ELR (cell line): ENCODE data around the gene ZBTB22.
"Not testable (repeated sequence)": the region's sequence is repeated elsewhere in the genome, so short reads cannot be mapped to it uniquely, and the experiment has no call there.

Source experiments
- DNase-seq: peaks from one replicate; pipeline ENCODE4 v3.0.0-alpha.2; 2015; ENCODE audit warnings: low read depth

Gene ZBTB22

GRCh38 chr6:33301877-33302276, 15.7 kb downstream of the ZBTB22 start:
- no peak for DNase-seq

- peak; percentile 96 for DNase-seq
Measured at GRCh38 chr6:33299237-33299944, 18.2 kb downstream of the ZBTB22 start.

GRCh38 chr6:33298773-33299236, 18.7 kb downstream of the ZBTB22 start, which contains the start of gene RGL2:
Gene RGL2 (minus strand): TSS chr6:33298942. CDS start chr6:33298610, 332 bp downstream.
- peak; percentile 68 for DNase-seq

- peak; percentile 87 for DNase-seq
Measured at GRCh38 chr6:33297956-33298772, 19.4 kb downstream of the ZBTB22 start.

GRCh38 chr6:33297406-33297955, 20.1 kb downstream of the ZBTB22 start:
- no peak for DNase-seq

GRCh38 chr6:33296797-33297405, 20.6 kb downstream of the ZBTB22 start:
- DNase-seq, result no peak

GRCh38 chr6:33295621-33296369, 21.7 kb downstream of the ZBTB22 start:
- no peak for DNase-seq

GRCh38 chr6:33294086-33294823, 23.3 kb downstream of the ZBTB22 start:
- no peak for DNase-seq

- no peak for DNase-seq
Measured at GRCh38 chr6:33292996-33293682, 24.4 kb downstream of the ZBTB22 start.

GRCh38 chr6:33290459-33290858, 27.1 kb downstream of the ZBTB22 start:
- no peak for DNase-seq

GRCh38 chr6:33289784-33290315, 27.7 kb downstream of the ZBTB22 start:
- no peak for DNase-seq

GRCh38 chr6:33288921-33289783, 28.4 kb downstream of the ZBTB22 start, which contains the start of the genes PFDN6 and WDR46:
Gene PFDN6 (plus strand): TSS chr6:33289601. CDS start chr6:33289857, 256 bp downstream.
Gene WDR46 (minus strand): TSS chr6:33289239. CDS start chr6:33289170, 69 bp downstream.
- peak; percentile 95 for DNase-seq

- DNase-seq, result no peak
Measured at GRCh38 chr6:33288141-33288920, 29.2 kb downstream of the ZBTB22 start.

- DNase-seq, result no peak
Measured at GRCh38 chr6:33286946-33287914, 30.3 kb downstream of the ZBTB22 start.

GRCh38 chr6:33285214-33285613, 32.3 kb downstream of the ZBTB22 start:
- DNase-seq, result not testable (repeated sequence)

- no peak for DNase-seq
Measured at GRCh38 chr6:33280539-33280938, 37.0 kb downstream of the ZBTB22 start.
